Right lobe of liver (tissue), 4 donors: ENCODE measurements around the gene DNM1L.

ENCODE experiments used
- CTCF ChIP-seq, 4 donors: fragments of 200-600 bp in 3 of 4; fragments of 450-650 bp in 1 of 4; IDR thresholded peaks; one replicate each; pipeline versions ENCODE4 v1.5.1 to v1.8.0; 2016 to 2022; ENCODE audit warnings: antibody characterized with exemption in 4 of 4, mild to moderate bottlenecking in 2 of 4
- POLR2A ChIP-seq: fragments of 450-650 bp; IDR thresholded peaks from one replicate; pipeline ENCODE4 v1.6.1; 2017; ENCODE audit warnings: antibody characterized with exemption, mild to moderate bottlenecking
- donor health status: DM: no; HTN: no; CAD: no.
- donor health status: DM: no; HTN: no; CAD: no.
- donor health status: DM: no; HTN: yes; CAD: no.

GRCh38 chr12:32641287-32641901 lies 37.7 kb upstream of the DNM1L start:
- TF ChIP-seq CTCF (IDR thresholded peaks at IDR 0.05) (no peak), POLR2A (no peak)
